PFSK-1 (cell line): Measurements from ENCODE around the gene TMOD4.

ENCODE experiments used
- FOXP2 ChIP-seq: optimal IDR thresholded peaks from 2 replicates; pipeline ENCODE3; 2011; ENCODE audit warnings: borderline replicate concordance, control low read depth, inconsistent platforms; ENCODE audit not compliant: insufficient read depth; ENCODE audit errors: extremely low read length, extremely low read depth
- POLR2AphosphoS5 ChIP-seq: IDR thresholded peaks from 2 replicates; pipeline ENCODE4 v1.6.1; 2012; ENCODE audit warnings: low read depth, mild to moderate bottlenecking, control low read depth, low read length, moderate library complexity
- SIN3A ChIP-seq: IDR thresholded peaks from 2 replicates; pipeline ENCODE4 v1.6.1; 2012; ENCODE audit warnings: mild to moderate bottlenecking, low read length, moderate library complexity, borderline replicate concordance; ENCODE audit not compliant: insufficient read depth
- TAF1 ChIP-seq: IDR thresholded peaks from 2 replicates; pipeline ENCODE4 v1.6.1; 2012; ENCODE audit warnings: low read length, control low read depth, borderline replicate concordance; ENCODE audit not compliant: insufficient read depth
- TF ChIP-seq, protein P1 (sequence below), 2 experiments: IDR thresholded peaks; 2 replicates each; pipeline versions ENCODE4 v1.6.1 to v1.8.0; 2011 to 2012; ENCODE audit warnings: low read depth in 2 of 2, low read length in 2 of 2, control low read depth in 1 of 2, inconsistent platforms in 1 of 2, mild to moderate bottlenecking in 1 of 2, moderate library complexity in 1 of 2; ENCODE audit not compliant: insufficient read depth in 1 of 2

The TMOD4 gene

GRCh38 chr1:151210830-151211229 lies 35.0 kb upstream of the TMOD4 start:
- TF ChIP-seq POLR2AphosphoS5 (no peak), TAF1 (no peak), SIN3A (no peak), FOXP2 (no peak)
- TF ChIP-seq, protein P1, sequence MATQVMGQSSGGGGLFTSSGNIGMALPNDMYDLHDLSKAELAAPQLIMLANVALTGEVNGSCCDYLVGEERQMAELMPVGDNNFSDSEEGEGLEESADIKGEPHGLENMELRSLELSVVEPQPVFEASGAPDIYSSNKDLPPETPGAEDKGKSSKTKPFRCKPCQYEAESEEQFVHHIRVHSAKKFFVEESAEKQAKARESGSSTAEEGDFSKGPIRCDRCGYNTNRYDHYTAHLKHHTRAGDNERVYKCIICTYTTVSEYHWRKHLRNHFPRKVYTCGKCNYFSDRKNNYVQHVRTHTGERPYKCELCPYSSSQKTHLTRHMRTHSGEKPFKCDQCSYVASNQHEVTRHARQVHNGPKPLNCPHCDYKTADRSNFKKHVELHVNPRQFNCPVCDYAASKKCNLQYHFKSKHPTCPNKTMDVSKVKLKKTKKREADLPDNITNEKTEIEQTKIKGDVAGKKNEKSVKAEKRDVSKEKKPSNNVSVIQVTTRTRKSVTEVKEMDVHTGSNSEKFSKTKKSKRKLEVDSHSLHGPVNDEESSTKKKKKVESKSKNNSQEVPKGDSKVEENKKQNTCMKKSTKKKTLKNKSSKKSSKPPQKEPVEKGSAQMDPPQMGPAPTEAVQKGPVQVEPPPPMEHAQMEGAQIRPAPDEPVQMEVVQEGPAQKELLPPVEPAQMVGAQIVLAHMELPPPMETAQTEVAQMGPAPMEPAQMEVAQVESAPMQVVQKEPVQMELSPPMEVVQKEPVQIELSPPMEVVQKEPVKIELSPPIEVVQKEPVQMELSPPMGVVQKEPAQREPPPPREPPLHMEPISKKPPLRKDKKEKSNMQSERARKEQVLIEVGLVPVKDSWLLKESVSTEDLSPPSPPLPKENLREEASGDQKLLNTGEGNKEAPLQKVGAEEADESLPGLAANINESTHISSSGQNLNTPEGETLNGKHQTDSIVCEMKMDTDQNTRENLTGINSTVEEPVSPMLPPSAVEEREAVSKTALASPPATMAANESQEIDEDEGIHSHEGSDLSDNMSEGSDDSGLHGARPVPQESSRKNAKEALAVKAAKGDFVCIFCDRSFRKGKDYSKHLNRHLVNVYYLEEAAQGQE (IDR thresholded peaks at IDR 0.05; ENCODE audit: insufficient read depth in 1 of 2, low read depth in 2 of 2, low read length in 2 of 2), result no peak

DNA sequence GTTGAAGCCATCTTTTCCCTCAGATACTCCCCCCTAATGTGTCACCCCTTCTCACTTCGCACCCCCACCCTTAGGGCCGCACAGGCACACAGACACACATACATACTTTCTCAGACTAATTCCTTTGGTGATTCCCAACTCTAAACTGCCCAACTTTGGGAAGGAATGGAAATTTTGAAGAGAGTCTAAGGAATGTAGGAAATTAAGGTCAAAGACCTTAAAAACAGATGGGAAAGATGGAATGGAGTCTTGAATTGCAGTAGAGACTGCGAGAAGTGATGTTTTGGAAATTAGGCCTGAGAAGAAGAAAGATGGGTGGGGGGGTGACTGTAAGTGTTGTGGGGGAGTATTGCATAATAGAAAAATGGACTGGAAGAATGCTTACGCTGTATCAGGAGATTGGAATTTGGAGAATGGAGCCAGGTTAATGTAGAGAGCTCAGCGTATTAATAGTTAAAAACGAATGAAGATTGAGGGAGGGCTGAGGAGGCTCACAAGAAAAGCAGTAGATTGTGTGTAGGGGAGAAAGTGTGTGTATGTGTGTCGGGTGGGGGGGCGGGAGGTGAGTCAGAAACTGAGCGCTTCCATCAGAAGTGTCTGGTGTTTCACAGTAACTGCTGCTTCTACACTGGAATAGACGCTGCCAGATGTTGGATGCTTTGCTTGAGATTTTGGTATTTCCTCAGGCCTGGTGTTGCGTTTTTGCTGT lies 24.2 kb upstream of the TMOD4 start:
- TF ChIP-seq POLR2AphosphoS5 (no peak), TAF1 (no peak), SIN3A (no peak), FOXP2 (no peak)
- TF ChIP-seq, protein P1 (IDR thresholded peaks at IDR 0.05; ENCODE audit: insufficient read depth in 1 of 2, low read depth in 2 of 2, low read length in 2 of 2), result no peak

DNA sequence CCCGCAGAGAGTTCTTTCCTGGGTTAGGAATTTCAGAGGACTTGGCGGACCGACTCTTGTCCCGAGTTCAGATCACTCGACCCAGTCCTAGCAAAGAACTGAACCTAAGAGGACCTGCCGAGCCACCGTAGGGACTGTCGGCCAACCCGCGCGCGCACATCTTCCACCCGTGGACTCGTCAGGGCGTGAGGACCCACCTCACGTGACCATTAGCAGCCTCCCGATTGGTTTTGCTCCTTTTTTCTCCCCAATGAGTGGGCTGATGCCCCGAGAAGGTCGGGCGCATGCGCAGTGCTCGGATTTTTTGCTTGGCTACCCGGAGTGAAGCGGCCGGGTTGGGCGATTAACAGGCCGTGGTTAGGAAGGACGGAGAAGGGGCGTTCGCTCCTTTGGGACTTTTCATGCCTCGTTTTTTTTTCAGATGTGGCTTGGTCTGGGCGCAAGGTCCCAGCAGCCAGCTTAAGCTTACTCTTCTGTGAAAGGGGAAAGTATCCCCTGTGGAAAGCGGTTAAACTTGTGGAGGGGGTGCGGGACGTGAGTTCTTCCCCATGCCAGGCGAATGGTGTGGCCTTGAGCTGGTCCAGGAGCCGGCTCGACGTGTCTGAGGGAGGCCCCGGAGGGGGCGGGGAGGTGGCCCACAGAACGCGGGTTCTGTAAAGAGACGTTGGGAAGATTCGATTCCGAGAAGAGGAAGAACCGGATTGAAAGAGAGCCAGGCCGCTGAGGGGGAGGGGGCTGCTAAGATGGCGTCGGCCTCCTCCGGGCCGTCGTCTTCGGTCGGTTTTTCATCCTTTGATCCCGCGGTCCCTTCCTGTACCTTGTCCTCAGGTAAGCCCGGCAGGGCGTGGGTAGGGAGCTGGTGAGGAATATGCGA lies 22.7 kb upstream of the TMOD4 start, which contains the start of gene PIP5K1A:
Gene PIP5K1A (plus strand): TSS at position 299 of the 874 bp plus-strand sequence. CDS start 445 bp downstream, at position 744.
- TF ChIP-seq, protein P1 (IDR thresholded peaks at IDR 0.05; ENCODE audit: insufficient read depth in 1 of 2, low read depth in 2 of 2, low read length in 2 of 2), result peak in 1 of 2 experiments; percentile 30; a peak in 1 of 4 replicates
- no peak for TF ChIP-seq SIN3A
- peak; percentile 82 for TF ChIP-seq POLR2AphosphoS5
- peak; percentile 53 for TF ChIP-seq FOXP2
- TF ChIP-seq TAF1, result peak; percentile 75; the same call in 1 of the 2 replicates

DNA sequence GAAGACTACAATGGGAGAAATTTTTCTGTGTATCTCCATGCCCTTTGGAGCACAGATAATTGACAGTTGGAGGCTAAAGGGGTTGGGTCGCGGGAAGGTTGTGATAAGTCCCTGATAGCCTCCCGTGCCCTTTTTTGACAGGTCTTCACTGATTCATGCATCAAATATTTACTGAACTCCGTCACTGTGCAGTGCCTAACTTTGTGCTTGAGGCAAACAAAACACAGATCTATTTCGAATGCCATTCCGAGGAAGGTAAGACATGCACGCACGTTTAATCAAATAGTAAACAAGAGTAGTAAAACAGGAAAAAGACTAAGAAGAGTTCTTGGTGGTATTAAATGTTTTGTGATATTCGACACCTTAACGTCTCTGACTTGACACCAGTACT lies 22.1 kb upstream of the TMOD4 start:
- no peak for TF ChIP-seq SIN3A
- TF ChIP-seq POLR2AphosphoS5, result no peak
- no peak for TF ChIP-seq FOXP2
- TF ChIP-seq, protein P1 (IDR thresholded peaks at IDR 0.05; ENCODE audit: insufficient read depth in 1 of 2, low read depth in 2 of 2, low read length in 2 of 2), result no peak
- no peak for TF ChIP-seq TAF1
